Osteoblast (primary cell): Measurements from ENCODE around the gene AMN. TPM values are rescaled to one million over a fixed set of nuclear protein-coding genes. Genes with fewer than 3 reads are reported as not detected.

Source experiments
- DNase-seq: peaks from one replicate; pipeline ENCODE4 v3.0.0; 2011; ENCODE audit warnings: low spot score, mixed read lengths; ENCODE audit not compliant: insufficient read length; ENCODE audit errors: missing footprints
- H2AFZ ChIP-seq: 2 replicates; pipeline ENCODE4 v1.6.0; 2011; ENCODE audit warnings: mild to moderate bottlenecking, low read length
- H3K27ac ChIP-seq: 2 replicates; pipeline ENCODE4 v1.5.1; 2011; ENCODE audit warnings: mild to moderate bottlenecking, low read depth, low read length, moderate library complexity
- H3K27me3 ChIP-seq: 2 replicates; pipeline ENCODE4 v1.6.0; 2012; ENCODE audit warnings: mild to moderate bottlenecking, control low read depth, inconsistent platforms, low read length, moderate library complexity; ENCODE audit not compliant: insufficient read depth
- H3K36me3 ChIP-seq: 2 replicates; pipeline ENCODE4 v1.5.1; 2011; ENCODE audit warnings: mild to moderate bottlenecking, low read length, control low read depth, moderate library complexity; ENCODE audit not compliant: insufficient read depth
- H3K4me1 ChIP-seq: 2 replicates; pipeline ENCODE4 v1.5.1; 2011; ENCODE audit warnings: mild to moderate bottlenecking, low read length, control low read depth, moderate library complexity; ENCODE audit not compliant: insufficient read depth
- H3K4me2 ChIP-seq: 2 replicates; pipeline ENCODE4 v1.6.0; 2011; ENCODE audit warnings: mild to moderate bottlenecking, low read length; ENCODE audit not compliant: insufficient read depth
- H3K4me3 ChIP-seq: fragments of 200-600 bp; sonication (generic); 3 replicates; pipeline ENCODE4 v1.5.1; 2012; ENCODE audit warnings: mild to moderate bottlenecking, low read length, inconsistent platforms; ENCODE audit not compliant: insufficient read depth
- H3K79me2 ChIP-seq: 2 replicates; pipeline ENCODE4 v1.6.0; 2012; ENCODE audit warnings: mild to moderate bottlenecking, low read length, control low read depth, inconsistent platforms; ENCODE audit not compliant: insufficient read depth
- H3K9me3 ChIP-seq: 2 replicates; pipeline ENCODE4 v1.5.1; 2011; ENCODE audit warnings: low read depth, low read length, control low read depth
- H4K20me1 ChIP-seq: 2 replicates; pipeline ENCODE4 v1.6.0; 2012; ENCODE audit warnings: mild to moderate bottlenecking, low read length, control low read depth; ENCODE audit not compliant: insufficient read depth
- total RNA-seq: library from RNA; depleted of rRNA; stranded (reverse); fragments of >200 nt; gene quantifications from 2 replicates; pipeline ENCODE4 v1.2.3, GENCODE V29; 2012
- TF ChIP-seq, protein P1 (sequence below): IDR thresholded peaks from 2 replicates; pipeline ENCODE4 v1.5.1; 2011; ENCODE audit warnings: mild to moderate bottlenecking, low read depth, low read length, moderate library complexity; ENCODE audit errors: extremely low read depth

The AMN gene
- total RNA-seq, 1 donor: under 0.01 TPM

DNA sequence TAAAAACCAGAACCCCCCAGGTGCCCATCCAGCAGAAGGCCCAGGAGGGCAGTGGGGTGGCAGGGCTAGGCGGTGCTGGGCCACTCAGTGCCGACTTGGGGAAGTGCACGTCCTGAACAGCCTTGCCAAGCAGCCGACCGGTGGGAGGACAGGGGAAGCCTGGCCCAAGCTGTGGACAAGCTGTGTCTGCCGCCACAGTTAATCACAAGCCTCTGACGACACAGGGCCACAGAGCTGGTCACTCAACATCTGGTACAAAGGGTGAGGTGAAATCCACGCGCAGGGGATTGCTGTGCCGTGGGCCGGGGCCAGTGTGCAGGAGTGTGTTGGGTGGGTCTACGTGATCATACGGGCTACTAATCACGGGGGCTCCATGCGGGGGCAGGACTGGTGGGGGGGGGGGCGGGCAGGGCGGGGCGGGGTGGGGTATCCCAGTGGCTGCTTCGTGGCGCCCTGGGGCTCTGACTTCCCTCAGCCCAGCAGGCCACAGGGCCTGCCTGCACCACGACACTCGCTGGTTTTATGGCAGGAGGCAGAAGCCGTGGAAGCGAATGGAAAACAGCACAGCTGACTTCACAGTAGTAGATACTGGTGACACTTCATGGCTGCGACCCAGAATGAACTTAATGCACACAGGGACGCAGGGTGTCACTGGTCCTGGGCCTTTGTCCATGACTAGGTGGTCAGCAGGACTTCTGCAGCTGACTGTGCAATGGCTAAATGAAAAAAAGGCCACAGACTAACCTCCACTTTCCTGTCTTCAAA is 10.2 kb downstream of the AMN start:
- Histone ChIP-seq H3K27ac (no peak overlapping the region), H4K20me1 (peaks cover 25% of the 10 kb centered on the region), H3K4me1 (peaks cover 6% of the 10 kb centered on the region), H3K79me2 (no peaks in the 10 kb centered on the region), H3K27me3 (peaks cover 35% of the 10 kb centered on the region), H3K4me2 (no peak overlapping the region), H3K9me3 (no peaks in the 10 kb centered on the region), H3K4me3 (no peak overlapping the region), H2AFZ (no peak overlapping the region), H3K36me3 (peaks cover 11% of the 10 kb centered on the region)
- DNase-seq: peak; percentile 79
- TF ChIP-seq, protein P1, sequence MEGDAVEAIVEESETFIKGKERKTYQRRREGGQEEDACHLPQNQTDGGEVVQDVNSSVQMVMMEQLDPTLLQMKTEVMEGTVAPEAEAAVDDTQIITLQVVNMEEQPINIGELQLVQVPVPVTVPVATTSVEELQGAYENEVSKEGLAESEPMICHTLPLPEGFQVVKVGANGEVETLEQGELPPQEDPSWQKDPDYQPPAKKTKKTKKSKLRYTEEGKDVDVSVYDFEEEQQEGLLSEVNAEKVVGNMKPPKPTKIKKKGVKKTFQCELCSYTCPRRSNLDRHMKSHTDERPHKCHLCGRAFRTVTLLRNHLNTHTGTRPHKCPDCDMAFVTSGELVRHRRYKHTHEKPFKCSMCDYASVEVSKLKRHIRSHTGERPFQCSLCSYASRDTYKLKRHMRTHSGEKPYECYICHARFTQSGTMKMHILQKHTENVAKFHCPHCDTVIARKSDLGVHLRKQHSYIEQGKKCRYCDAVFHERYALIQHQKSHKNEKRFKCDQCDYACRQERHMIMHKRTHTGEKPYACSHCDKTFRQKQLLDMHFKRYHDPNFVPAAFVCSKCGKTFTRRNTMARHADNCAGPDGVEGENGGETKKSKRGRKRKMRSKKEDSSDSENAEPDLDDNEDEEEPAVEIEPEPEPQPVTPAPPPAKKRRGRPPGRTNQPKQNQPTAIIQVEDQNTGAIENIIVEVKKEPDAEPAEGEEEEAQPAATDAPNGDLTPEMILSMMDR: no peak

DNA sequence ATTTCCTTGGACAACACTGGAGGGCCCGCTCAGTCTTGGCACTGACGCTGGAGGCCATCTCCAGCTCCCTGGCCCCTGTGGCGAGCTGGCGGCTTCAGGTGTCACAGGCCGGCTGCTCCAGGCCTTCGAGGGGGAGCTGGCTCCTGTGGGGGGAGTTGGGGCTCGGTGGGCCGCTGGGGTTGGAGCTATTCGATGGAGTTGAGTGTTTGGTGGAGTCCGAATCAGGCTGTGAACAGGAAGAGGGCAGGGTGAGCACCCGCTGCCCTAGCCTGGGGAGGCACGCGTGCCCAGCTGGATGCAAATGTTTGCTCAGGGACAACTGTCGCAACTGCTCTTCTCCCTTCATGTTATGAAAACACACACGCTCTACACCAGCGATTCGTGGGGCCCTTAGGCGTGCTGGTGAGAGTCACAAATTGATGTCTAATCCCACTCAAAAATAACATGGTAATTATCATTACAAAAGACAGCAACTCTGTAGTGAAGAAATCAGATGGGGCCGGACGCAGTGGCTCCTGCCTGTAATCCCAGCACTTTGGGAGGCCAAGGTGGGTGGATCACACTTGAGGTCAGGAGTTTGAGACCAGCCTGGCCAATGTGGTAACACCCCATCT is 11.3 kb downstream of the AMN start:
- Histone ChIP-seq H3K79me2 (no peaks in the 10 kb centered on the region), H3K27ac (no peak overlapping the region), H3K4me2 (no peak overlapping the region), H3K9me3 (no peaks in the 10 kb centered on the region), H2AFZ (no peak overlapping the region), H4K20me1 (peaks cover 25% of the 10 kb centered on the region), H3K36me3 (peaks cover 20% of the 10 kb centered on the region), H3K4me1 (peaks cover 2% of the 10 kb centered on the region), H3K27me3 (peaks cover 24% of the 10 kb centered on the region), H3K4me3 (no peak overlapping the region)
- DNase-seq: no peak
- TF ChIP-seq, protein P1: no peak

DNA sequence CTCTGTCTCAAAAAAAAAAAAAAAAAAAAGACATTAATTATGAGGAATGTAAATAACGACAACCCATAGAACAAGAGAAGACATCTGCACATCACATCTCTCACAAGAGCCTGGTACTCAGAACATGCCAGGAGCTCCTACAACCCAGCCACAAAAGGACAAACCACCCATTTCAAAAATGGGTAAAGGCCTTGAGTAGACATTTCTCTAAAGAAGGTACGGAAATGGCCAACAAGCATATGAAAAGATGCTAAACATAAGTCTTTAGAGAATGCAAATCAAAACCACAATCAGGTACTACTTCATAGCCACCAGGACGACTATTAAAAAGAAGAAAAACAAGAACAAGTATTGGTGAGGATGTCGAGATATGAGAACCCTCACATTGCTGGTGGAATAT is 13.3 kb downstream of the AMN start:
- H3K27me3 ChIP-seq: peaks cover 5% of the 10 kb centered on the region
- H3K36me3 ChIP-seq: peaks cover 37% of the 10 kb centered on the region
- H3K9me3 ChIP-seq: no peaks in the 10 kb centered on the region
- TF ChIP-seq, protein P1: no peak
- H3K79me2 ChIP-seq: no peaks in the 10 kb centered on the region
- H3K4me2 ChIP-seq: no peak overlapping the region
- peaks cover 19% of the 10 kb centered on the region for H4K20me1 ChIP-seq
- no peak overlapping the region for H3K4me3 ChIP-seq
- DNase-seq: peak; percentile 53
- H3K27ac ChIP-seq: no peak overlapping the region
- H2AFZ ChIP-seq: no peak overlapping the region
- H3K4me1 ChIP-seq: no peaks in the 10 kb centered on the region
